IMR-90 (cell line): ENCODE measurements around the gene PRKAR1B. TPM values are rescaled to one million over a fixed set of nuclear protein-coding genes. Genes with fewer than 3 reads are reported as not detected.

Experiments
- ATAC-seq: fragments of 200-7000 bp; cut with Tn5 transposase; 2 replicates; pipeline ENCODE4 v1.9.1; 2020; ENCODE audit warnings: low read depth, mild to moderate bottlenecking, moderate library complexity
- BruUV-seq: library from RNA; stranded (reverse); fragments of 400-500 nt; replicated peaks from 2 replicates; lab custom pipeline; 2021; lab: Mats Ljungman, UMichigan
- CTCF ChIA-PET: fragments of 300-600 bp; formaldehyde crosslinking; extraction: SDS; loops from one replicate; lab custom pipeline; 2021; ENCODE audit warnings: antibody characterized with exemption; lab: Yijun Ruan, JAX
- POLR2A ChIA-PET: fragments of 300-600 bp; sonication (Branson Sonifier 250); formaldehyde crosslinking; loops from one replicate; lab custom pipeline; 2022; ENCODE audit warnings: antibody characterized with exemption; ENCODE audit not compliant: unreplicated experiment; lab: Charles Lee
- DNase-seq: peaks from one replicate; pipeline ENCODE4 v3.0.0; 2013
- H2AFZ ChIP-seq: replicated peaks from 2 replicates; pipeline ENCODE3; 2013; ENCODE audit warnings: low read length, mild to moderate bottlenecking; ENCODE audit not compliant: poor library complexity
- H2AK5ac ChIP-seq: 2 replicates; pipeline ENCODE4 v1.6.1; 2013; ENCODE audit warnings: low read depth, low read length, inconsistent platforms
- H2AK9ac ChIP-seq: replicated peaks from 2 replicates; pipeline ENCODE3; 2013; ENCODE audit warnings: mild to moderate bottlenecking, low read depth, low read length, moderate library complexity; ENCODE audit not compliant: poor library complexity
- H2BK120ac ChIP-seq: 2 replicates; pipeline ENCODE4 v1.6.1; 2013; ENCODE audit warnings: low read depth, low read length, inconsistent platforms
- H2BK15ac ChIP-seq: 3 replicates; pipeline ENCODE4 v1.6.1; 2013; ENCODE audit warnings: low read depth, low read length, inconsistent platforms
- H2BK20ac ChIP-seq: 2 replicates; pipeline ENCODE4 v1.6.1; 2013; ENCODE audit warnings: low read depth, mild to moderate bottlenecking, inconsistent platforms, low read length, moderate library complexity
- H2BK5ac ChIP-seq: 2 replicates; pipeline ENCODE4 v1.6.1; 2013; ENCODE audit warnings: mild to moderate bottlenecking, low read depth, low read length, inconsistent platforms; ENCODE audit not compliant: poor library complexity, severe bottlenecking
- H3K14ac ChIP-seq: replicated peaks from 2 replicates; pipeline ENCODE4 v1.6.1; 2013; ENCODE audit warnings: low read depth, low read length, inconsistent platforms
- H3K18ac ChIP-seq: 2 replicates; pipeline ENCODE4 v1.6.1; 2013; ENCODE audit warnings: low read depth, low read length, control low read depth
- H3K23ac ChIP-seq: 2 replicates; pipeline ENCODE4 v1.6.1; 2013; ENCODE audit warnings: low read depth, low read length, inconsistent platforms
- H3K27ac ChIP-seq: 2 replicates; pipeline ENCODE4 v1.5.1; 2013; ENCODE audit warnings: mild to moderate bottlenecking, control low read depth, low read length; ENCODE audit not compliant: insufficient read depth
- H3K27me3 ChIP-seq: 2 replicates; pipeline ENCODE4 v1.6.1; 2013; ENCODE audit warnings: low read length; ENCODE audit not compliant: control insufficient read depth, insufficient read depth
- H3K36me3 ChIP-seq: 2 replicates; pipeline ENCODE4 v1.6.1; 2013; ENCODE audit warnings: low read length, mixed read lengths; ENCODE audit not compliant: control insufficient read depth, insufficient read depth
- H3K4ac ChIP-seq: 2 replicates; pipeline ENCODE4 v1.6.1; 2013; ENCODE audit warnings: low read depth, low read length, inconsistent platforms
- H3K4me1 ChIP-seq: 2 replicates; pipeline ENCODE4 v1.6.1; 2013; ENCODE audit warnings: low read length, mixed read lengths; ENCODE audit not compliant: control insufficient read depth, insufficient read depth
- H3K4me2 ChIP-seq: 2 replicates; pipeline ENCODE4 v1.6.1; 2013; ENCODE audit warnings: low read depth, mild to moderate bottlenecking, control low read depth, low read length, moderate library complexity
- H3K4me3 ChIP-seq: 2 replicates; pipeline ENCODE4 v1.5.1; 2013; ENCODE audit warnings: low read depth, mild to moderate bottlenecking, control low read depth, low read length, moderate library complexity; ENCODE audit not compliant: insufficient read depth
- H3K56ac ChIP-seq: 2 replicates; pipeline ENCODE4 v1.6.1; 2013; ENCODE audit warnings: low read length, inconsistent platforms; ENCODE audit not compliant: insufficient read depth; ENCODE audit errors: extremely low read depth
- H3K79me1 ChIP-seq, 2 experiments: 2 replicates each; pipeline ENCODE4 v1.6.1; 2013; ENCODE audit warnings: low read length in 2 of 2, inconsistent platforms in 1 of 2, low read depth in 1 of 2
- H3K9ac ChIP-seq: 2 replicates; pipeline ENCODE4 v1.6.1; 2013; ENCODE audit warnings: low read depth, low read length, control low read depth
- H3K9me1 ChIP-seq: 2 replicates; pipeline ENCODE4 v1.6.1; 2013; ENCODE audit warnings: low read length, inconsistent platforms; ENCODE audit not compliant: insufficient read depth
- H3K9me3 ChIP-seq: 2 replicates; pipeline ENCODE4 v1.6.1; 2013; ENCODE audit warnings: low read length; ENCODE audit not compliant: control insufficient read depth, insufficient read depth
- H4K20me1 ChIP-seq: 2 replicates; pipeline ENCODE4 v1.6.1; 2013; ENCODE audit warnings: low read length, inconsistent platforms; ENCODE audit not compliant: insufficient read depth
- H4K5ac ChIP-seq: 2 replicates; pipeline ENCODE4 v1.6.1; 2013; ENCODE audit warnings: mild to moderate bottlenecking, low read depth, low read length, control low read depth
- H4K8ac ChIP-seq, 2 experiments: 2 replicates each; pipeline ENCODE4 v1.6.1; 2013; ENCODE audit warnings: low read depth in 2 of 2, low read length in 2 of 2, control low read depth in 1 of 2, inconsistent platforms in 1 of 2
- H4K91ac ChIP-seq: 2 replicates; pipeline ENCODE4 v1.6.1; 2013; ENCODE audit warnings: low read depth, low read length, inconsistent platforms; ENCODE audit not compliant: insufficient read depth
- BHLHE40 ChIP-seq: fragments of 150-350 bp; IDR thresholded peaks from 2 replicates; pipeline ENCODE4 v1.6.1; 2016; ENCODE audit warnings: mild to moderate bottlenecking, low read depth, low read length
- CHD1 ChIP-seq: IDR thresholded peaks from 2 replicates; pipeline ENCODE4 v1.6.1; 2012; ENCODE audit warnings: low read depth, low read length, improper control_type of control experiment
- FOS ChIP-seq: fragments of 150-350 bp; IDR thresholded peaks from 2 replicates; pipeline ENCODE4 v1.6.1; 2016; ENCODE audit warnings: low read depth, low read length
- MAFK ChIP-seq: IDR thresholded peaks from 2 replicates; pipeline ENCODE4 v1.6.1; 2012; ENCODE audit warnings: low read depth, low read length, improper control_type of control experiment
- POLR2A ChIP-seq: IDR thresholded peaks from 2 replicates; pipeline ENCODE4 v1.6.1; 2012; ENCODE audit warnings: mild to moderate bottlenecking, low read depth, low read length
- RCOR1 ChIP-seq: IDR thresholded peaks from 2 replicates; pipeline ENCODE4 v1.6.1; 2012; ENCODE audit warnings: mild to moderate bottlenecking, low read length, improper control_type of control experiment; ENCODE audit not compliant: insufficient replicate concordance
- RFX5 ChIP-seq: IDR thresholded peaks from 2 replicates; pipeline ENCODE4 v1.8.0; 2012; ENCODE audit warnings: low read depth, mild to moderate bottlenecking, low read length, moderate library complexity
- SMC3 ChIP-seq: fragments of 150-350 bp; IDR thresholded peaks from 2 replicates; pipeline ENCODE4 v1.6.1; 2016; ENCODE audit warnings: low read depth, mild to moderate bottlenecking, antibody characterized with exemption, low read length, moderate library complexity
- WGBS, 2 experiments: methylation state at CpG; one replicate each; pipeline versions ENCODE4 v1.1.5 to v1.1.7; 2013; ENCODE audit warnings: missing lambda C conversion rate in 2 of 2; ENCODE audit not compliant: insufficient read length in 1 of 2; ENCODE audit errors: extremely low coverage in 2 of 2; 5-methylcytosine and 5-hydroxymethylcytosine counted together
- dilution Hi-C: fragments of 300-500 bp; cut with HindIII; formaldehyde crosslinking; loops from one replicate; pipeline ENCODE4 v1.14.3; 2018; ENCODE audit warnings: low sequenced_read_pairs; ENCODE audit not compliant: unreplicated experiment
- in situ Hi-C: fragments of 300-500 bp; cut with MboI; formaldehyde crosslinking; loops from 3 replicates; pipeline ENCODE4 v1.14.3; 2019; ENCODE audit warnings: low sequenced_read_pairs, inconsistent platforms, mixed read lengths
- intact Hi-C: fragments of 100-400 bp; cut with micrococcal nuclease; formaldehyde crosslinking; loops from 2 replicates; pipeline ENCODE4 v1.10.0; 2022
- polyA plus RNA-seq, 3 experiments: library from polyadenylated mRNA; depleted of rRNA; stranded (reverse); fragments of >200 nt; gene quantifications; 2 replicates each; pipeline ENCODE4 v1.2.3, GENCODE V29; 2012; ENCODE audit warnings: low replicate concordance in 1 of 3
- total RNA-seq: library from RNA; depleted of rRNA; stranded (reverse); fragments of >200 nt; gene quantifications from 2 replicates; pipeline ENCODE4 v1.2.3, GENCODE V29; 2012
- TF ChIP-seq, protein P1 (sequence below): fragments of 150-350 bp; IDR thresholded peaks from 2 replicates; pipeline ENCODE4 v1.6.1; 2017; ENCODE audit warnings: mild to moderate bottlenecking, antibody characterized with exemption, low read length, low read depth
- TF ChIP-seq, protein P2 (sequence below): fragments of 150-350 bp; IDR thresholded peaks from 2 replicates; pipeline ENCODE4 v1.6.1; 2016; ENCODE audit warnings: low read depth, mild to moderate bottlenecking, low read length, moderate library complexity, borderline replicate concordance

The PRKAR1B gene
- total and polyA plus RNA-seq, 2 of the 4 experiments (the other 2 are of a cell fraction), result 15.2 to 20.2 TPM

DNA sequence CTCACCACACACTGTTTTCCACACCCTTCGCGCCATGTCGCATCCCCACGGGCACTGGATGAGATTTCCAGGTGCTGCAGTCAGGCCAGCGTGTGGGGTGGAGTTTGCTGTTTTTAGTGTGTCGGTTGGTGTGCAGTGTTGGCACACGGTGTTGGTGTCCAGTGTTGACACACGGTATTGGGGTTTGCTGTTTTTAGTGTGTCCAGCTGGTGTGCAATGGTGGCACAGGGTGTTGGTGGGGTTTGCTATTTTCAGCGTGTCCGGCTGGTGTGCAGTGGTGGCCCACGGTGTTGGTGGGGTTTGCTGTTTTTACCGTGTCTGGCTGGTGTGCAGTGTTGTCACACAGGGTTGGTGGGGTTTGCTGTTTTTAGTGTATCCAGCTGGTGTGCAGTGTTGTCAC is 20.1 kb upstream of the PRKAR1B start:
- no peak overlapping the region for H3K9ac ChIP-seq
- H3K36me3 ChIP-seq, result peaks cover 18% of the 10 kb centered on the region
- H2AK5ac ChIP-seq, result no peak overlapping the region
- H2BK20ac ChIP-seq, result no peak overlapping the region
- no peaks in the 10 kb centered on the region for H3K4me1 ChIP-seq
- intact Hi-C loops (no loop called here), in situ Hi-C loops (no loop called here), dilution Hi-C loops (no loop called here)
- TF ChIP-seq SMC3 (no peak), MAFK (no peak), RCOR1 (no peak), FOS (no peak), CHD1 (no peak), RFX5 (no peak), BHLHE40 (no peak), POLR2A (no peak)
- TF ChIP-seq, protein P1, sequence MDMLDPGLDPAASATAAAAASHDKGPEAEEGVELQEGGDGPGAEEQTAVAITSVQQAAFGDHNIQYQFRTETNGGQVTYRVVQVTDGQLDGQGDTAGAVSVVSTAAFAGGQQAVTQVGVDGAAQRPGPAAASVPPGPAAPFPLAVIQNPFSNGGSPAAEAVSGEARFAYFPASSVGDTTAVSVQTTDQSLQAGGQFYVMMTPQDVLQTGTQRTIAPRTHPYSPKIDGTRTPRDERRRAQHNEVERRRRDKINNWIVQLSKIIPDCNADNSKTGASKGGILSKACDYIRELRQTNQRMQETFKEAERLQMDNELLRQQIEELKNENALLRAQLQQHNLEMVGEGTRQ, result no peak
- TF ChIP-seq, protein P2, sequence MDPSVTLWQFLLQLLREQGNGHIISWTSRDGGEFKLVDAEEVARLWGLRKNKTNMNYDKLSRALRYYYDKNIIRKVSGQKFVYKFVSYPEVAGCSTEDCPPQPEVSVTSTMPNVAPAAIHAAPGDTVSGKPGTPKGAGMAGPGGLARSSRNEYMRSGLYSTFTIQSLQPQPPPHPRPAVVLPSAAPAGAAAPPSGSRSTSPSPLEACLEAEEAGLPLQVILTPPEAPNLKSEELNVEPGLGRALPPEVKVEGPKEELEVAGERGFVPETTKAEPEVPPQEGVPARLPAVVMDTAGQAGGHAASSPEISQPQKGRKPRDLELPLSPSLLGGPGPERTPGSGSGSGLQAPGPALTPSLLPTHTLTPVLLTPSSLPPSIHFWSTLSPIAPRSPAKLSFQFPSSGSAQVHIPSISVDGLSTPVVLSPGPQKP, result no peak
- no peak overlapping the region for H3K23ac ChIP-seq
- peaks cover 14 to 45% of the 10 kb centered on the region in 2 experiments; a peak in 3 of 4 replicates for H3K79me1 ChIP-seq
- no peak overlapping the region for H2BK120ac ChIP-seq
- peaks cover 11% of the 10 kb centered on the region; the same call in 1 of the 2 replicates for H3K9me1 ChIP-seq
- H2AFZ ChIP-seq, result no peak overlapping the region
- H4K5ac ChIP-seq, result no peak overlapping the region
- no peak overlapping the region for H3K18ac ChIP-seq
- peaks cover 6% of the 10 kb centered on the region for H4K20me1 ChIP-seq
- no peak overlapping the region for H3K14ac ChIP-seq
- H3K9me3 ChIP-seq, result no peaks in the 10 kb centered on the region
- ATAC-seq (no peak), DNase-seq (no peak)
- H2BK5ac ChIP-seq, result no peak overlapping the region
- no peak overlapping the region for H3K4ac ChIP-seq
- H3K56ac ChIP-seq, result no peak overlapping the region
- no peak overlapping the region for H4K91ac ChIP-seq
- H3K27me3 ChIP-seq, result no peaks in the 10 kb centered on the region
- ChIA-PET CTCF (interaction anchor here (0.6 kb wide), 1 partner anchor 427 kb away, joined by 6 read pairs; no protein-coding TSS in a partner anchor), POLR2A (no interaction called here)
- no peak overlapping the region for H2AK9ac ChIP-seq
- no peak overlapping the region for H3K27ac ChIP-seq
- no peak overlapping the region for H2BK15ac ChIP-seq
- H3K4me3 ChIP-seq, result no peak overlapping the region
- no peak overlapping the region for H3K4me2 ChIP-seq
- no TSS peak for BruUV-seq
- no peak overlapping the region for H4K8ac ChIP-seq
- no CpG with 5 or more reads among the region's 12 CpGs for WGBS, 2 experiments
